ENCODE measurements around the gene PRC1.
A peak's percentile ranks its signal among the peaks of the same experiment; 100 is the strongest.

Gene PRC1

DNA sequence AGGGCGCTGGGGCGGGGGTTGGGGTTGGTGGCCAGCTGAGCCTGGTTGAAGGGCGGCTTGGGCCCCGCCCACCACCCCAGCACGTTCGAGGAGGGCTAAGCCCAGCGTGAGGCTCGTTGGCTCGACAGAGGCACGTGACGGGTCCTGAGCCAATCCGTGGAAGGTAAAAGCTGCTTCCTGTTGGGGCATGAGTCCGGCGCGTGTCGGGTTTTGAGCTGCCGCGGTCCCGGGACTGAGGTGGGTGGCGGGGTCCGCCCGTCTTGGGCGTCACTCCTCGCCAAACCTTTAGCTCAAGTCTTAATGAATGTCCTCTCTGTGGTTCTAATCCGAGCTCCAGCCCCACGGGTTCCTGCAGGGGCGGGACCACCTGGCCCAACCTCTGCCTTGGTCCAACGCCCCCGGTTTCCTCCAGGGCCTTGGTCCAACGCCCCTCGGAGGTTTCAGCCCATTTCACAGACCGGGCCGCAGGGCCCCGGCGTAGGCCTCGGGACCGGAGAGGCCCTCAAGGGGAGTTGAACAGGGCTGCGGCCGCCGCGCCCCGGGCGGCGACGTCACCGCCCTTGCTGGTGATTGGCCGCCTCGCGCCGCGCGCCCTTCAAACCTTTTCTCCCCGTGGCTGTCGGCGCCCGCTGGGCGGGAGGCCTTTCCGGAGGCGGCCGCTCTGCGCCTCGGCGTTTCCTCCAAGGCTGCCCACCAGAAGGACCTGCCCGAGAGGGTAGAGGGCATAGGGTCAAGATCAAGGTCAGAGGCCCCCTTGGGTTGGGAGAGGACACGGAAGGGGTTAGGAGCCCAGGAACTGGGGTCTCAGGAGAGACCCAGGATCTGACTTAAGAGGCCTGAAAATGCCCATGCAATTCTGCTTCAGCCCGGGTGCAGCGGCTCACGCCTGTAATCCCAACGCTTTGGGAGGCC lies 39.4 kb downstream of the PRC1 start, which contains the start of gene RCCD1:
TSS of gene RCCD1 (plus strand) at position 173 of the 912 bp plus-strand sequence. CDS start 1,851 bp downstream, outside the sequence.
- Histone ChIP-seq H3K36me3 (replicated peaks; ENCODE audit: low read depth, low read length) (peaks cover 30% of the 10 kb centered on the region), H3K27ac (ENCODE audit: low read length) (peak within 1 kb of the TSS; percentile 89), H4K20me1 (ENCODE audit: insufficient read depth, low read length) (no peaks in the 10 kb centered on the region), H3K27me3 (ENCODE audit: low read depth, low read length) (no peaks in the 10 kb centered on the region), H3K9ac (ENCODE audit: low read length) (peak within 1 kb of the TSS; percentile 97), H3K4me1 (ENCODE audit: low read length) (peaks cover 10% of the 10 kb centered on the region), H3K79me2 (ENCODE audit: low read length) (peaks cover 29% of the 10 kb centered on the region), H3K9me3 (ENCODE audit: insufficient read depth, low read length) (no peaks in the 10 kb centered on the region), H3K4me2 (ENCODE audit: low read length) (peak within 1 kb of the TSS; percentile 68), H3K4me3 (ENCODE audit: low read length) (peak within 1 kb of the TSS; percentile 86), H2AFZ (ENCODE audit: low read depth, low read length) (peak within 1 kb of the TSS; percentile 78)
- TF ChIP-seq EZH2phosphoT487 (IDR thresholded peaks at IDR 0.05; ENCODE audit: low read depth) = no peak
- TF ChIP-seq, protein P1, sequence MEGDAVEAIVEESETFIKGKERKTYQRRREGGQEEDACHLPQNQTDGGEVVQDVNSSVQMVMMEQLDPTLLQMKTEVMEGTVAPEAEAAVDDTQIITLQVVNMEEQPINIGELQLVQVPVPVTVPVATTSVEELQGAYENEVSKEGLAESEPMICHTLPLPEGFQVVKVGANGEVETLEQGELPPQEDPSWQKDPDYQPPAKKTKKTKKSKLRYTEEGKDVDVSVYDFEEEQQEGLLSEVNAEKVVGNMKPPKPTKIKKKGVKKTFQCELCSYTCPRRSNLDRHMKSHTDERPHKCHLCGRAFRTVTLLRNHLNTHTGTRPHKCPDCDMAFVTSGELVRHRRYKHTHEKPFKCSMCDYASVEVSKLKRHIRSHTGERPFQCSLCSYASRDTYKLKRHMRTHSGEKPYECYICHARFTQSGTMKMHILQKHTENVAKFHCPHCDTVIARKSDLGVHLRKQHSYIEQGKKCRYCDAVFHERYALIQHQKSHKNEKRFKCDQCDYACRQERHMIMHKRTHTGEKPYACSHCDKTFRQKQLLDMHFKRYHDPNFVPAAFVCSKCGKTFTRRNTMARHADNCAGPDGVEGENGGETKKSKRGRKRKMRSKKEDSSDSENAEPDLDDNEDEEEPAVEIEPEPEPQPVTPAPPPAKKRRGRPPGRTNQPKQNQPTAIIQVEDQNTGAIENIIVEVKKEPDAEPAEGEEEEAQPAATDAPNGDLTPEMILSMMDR (IDR thresholded peaks at IDR 0.05; ENCODE audit: low read depth, low read length) = no peak

DNA sequence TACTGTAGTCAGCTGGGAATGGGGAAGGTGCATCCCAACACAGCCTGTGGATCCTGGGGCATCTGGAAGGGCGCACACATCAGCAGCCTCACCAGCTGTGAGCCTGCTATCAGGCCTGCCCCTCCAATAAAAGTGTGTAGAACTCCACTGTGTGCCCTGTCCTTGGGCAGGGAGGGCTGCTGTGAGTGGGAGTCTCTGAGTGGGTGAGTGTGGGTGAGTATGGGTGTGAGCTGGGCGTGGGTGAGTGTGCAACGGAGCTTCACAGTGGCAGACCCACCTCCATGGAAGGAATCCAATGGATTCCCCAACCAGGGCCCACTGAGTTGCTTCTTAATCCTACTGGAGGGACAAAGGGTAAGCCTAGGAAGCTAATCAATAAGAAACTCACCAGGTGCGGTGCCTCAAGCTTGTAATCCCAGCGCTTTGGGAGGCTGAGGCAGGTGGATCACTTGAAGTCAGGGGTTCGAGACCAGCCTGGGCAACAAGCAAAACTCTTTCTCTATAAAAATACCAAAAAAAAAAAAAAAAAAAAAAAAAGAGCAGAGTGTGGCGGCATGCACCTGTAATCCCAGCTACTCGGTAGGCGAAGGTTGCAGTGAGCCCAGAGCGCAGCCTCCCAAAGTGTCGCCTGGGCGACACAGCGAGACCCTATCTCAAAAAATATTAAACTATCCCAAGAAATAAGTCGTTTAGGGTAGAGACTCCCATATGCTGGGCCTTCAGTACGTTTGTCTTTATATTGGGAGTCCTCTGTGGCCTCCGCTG lies 40.2 kb downstream of the PRC1 start:
- peaks cover 10% of the 10 kb centered on the region for H3K4me1 ChIP-seq (ENCODE audit: low read length)
- H2AFZ ChIP-seq (ENCODE audit: low read depth, low read length) = no peak overlapping the region
- no peak overlapping the region for H3K9ac ChIP-seq (ENCODE audit: low read length)
- peak overlapping the region; percentile 68 for H3K4me2 ChIP-seq (ENCODE audit: low read length)
- H4K20me1 ChIP-seq (ENCODE audit: insufficient read depth, low read length) = no peaks in the 10 kb centered on the region
- H3K79me2 ChIP-seq (ENCODE audit: low read length) = peaks cover 29% of the 10 kb centered on the region
- H3K9me3 ChIP-seq (ENCODE audit: insufficient read depth, low read length) = no peaks in the 10 kb centered on the region
- H3K27ac ChIP-seq (ENCODE audit: low read length) = no peak overlapping the region
- H3K27me3 ChIP-seq (ENCODE audit: low read depth, low read length) = no peaks in the 10 kb centered on the region
- TF ChIP-seq EZH2phosphoT487 (IDR thresholded peaks at IDR 0.05; ENCODE audit: low read depth) = no peak
- TF ChIP-seq, protein P1 (IDR thresholded peaks at IDR 0.05; ENCODE audit: low read depth, low read length) = no peak
- peaks cover 33% of the 10 kb centered on the region for H3K36me3 ChIP-seq (replicated peaks; ENCODE audit: low read depth, low read length)
- H3K4me3 ChIP-seq (ENCODE audit: low read length) = peak overlapping the region; percentile 86

GRCh38 chr15:90952901-90953677 lies 41.2 kb downstream of the PRC1 start:
- peaks cover 37% of the 10 kb centered on the region for H3K36me3 ChIP-seq (replicated peaks; ENCODE audit: low read depth, low read length)
- H4K20me1 ChIP-seq (ENCODE audit: insufficient read depth, low read length) = no peaks in the 10 kb centered on the region
- H3K27ac ChIP-seq (ENCODE audit: low read length) = no peak overlapping the region
- H3K9ac ChIP-seq (ENCODE audit: low read length) = no peak overlapping the region
- H2AFZ ChIP-seq (ENCODE audit: low read depth, low read length) = no peak overlapping the region
- peaks cover 10% of the 10 kb centered on the region for H3K4me1 ChIP-seq (ENCODE audit: low read length)
- H3K27me3 ChIP-seq (ENCODE audit: low read depth, low read length) = no peaks in the 10 kb centered on the region
- no peak overlapping the region for H3K4me2 ChIP-seq (ENCODE audit: low read length)
- peaks cover 29% of the 10 kb centered on the region for H3K79me2 ChIP-seq (ENCODE audit: low read length)
- H3K9me3 ChIP-seq (ENCODE audit: insufficient read depth, low read length) = no peaks in the 10 kb centered on the region
- no peak overlapping the region for H3K4me3 ChIP-seq (ENCODE audit: low read length)
- TF ChIP-seq, protein P1 (IDR thresholded peaks at IDR 0.05; ENCODE audit: low read depth, low read length) = no peak
- no peak for TF ChIP-seq EZH2phosphoT487 (IDR thresholded peaks at IDR 0.05; ENCODE audit: low read depth)
